ENCODE measurements around the gene AXIN1. TPM values are rescaled to one million over a fixed set of nuclear protein-coding genes. Genes with fewer than 3 reads are reported as not detected.
"Not testable (repeated sequence)": the region's sequence is repeated elsewhere in the genome, so short reads cannot be mapped to it uniquely, and the experiment has no call there.

AXIN1 gene
- polyA plus RNA-seq, 2 of the 4 experiments (the other 2 are of a cell fraction), result 8.7 to 19.3 TPM

GRCh38 chr16:336269-336668 lies 16.3 kb downstream of the AXIN1 start (continued):
- no peak for TF ChIP-seq MYC (IDR thresholded peaks at IDR 0.05; ENCODE audit: borderline replicate concordance, low read length)
- TF ChIP-seq USF2 (IDR thresholded peaks at IDR 0.05), result no peak

GRCh38 chr16:334861-335632 lies 17.5 kb downstream of the AXIN1 start:
- POLR2A ChIA-PET; ATAC-seq; H3K4me3 ChIP-seq; FAIRE-seq; H3K4me2 ChIP-seq; H3K9me3 ChIP-seq; H3K27ac ChIP-seq; DNase-seq (ENCODE audit: low read depth in 1 of 2, low spot score in 1 of 2): not testable (repeated sequence)
- CTCF ChIA-PET, result interaction anchor here (0.7 to 2.0 kb wide), 4 partner anchors 10 to 99 kb away, joined by 3 to 4 read pairs (median 4); no protein-coding TSS in a partner anchor
- peaks cover 14% of the 10 kb centered on the region for H3K4me1 ChIP-seq
- 85% methylated on average over 11 of the region's 11 CpGs for WGBS (ENCODE audit: missing lambda C conversion rate)

- FAIRE-seq; POLR2A ChIA-PET; H3K4me2 ChIP-seq; H3K4me3 ChIP-seq; H3K9me3 ChIP-seq; H3K4me1 ChIP-seq; DNase-seq (ENCODE audit: low read depth in 1 of 2, low spot score in 1 of 2); H3K27ac ChIP-seq; ATAC-seq: not testable (repeated sequence)
- WGBS (ENCODE audit: missing lambda C conversion rate), result 89% methylated on average over 4 of the region's 5 CpGs
- CTCF ChIA-PET, result interaction anchor here (2.0 kb wide), 1 partner anchor 11 kb away, joined by 4 read pairs; no protein-coding TSS in a partner anchor
Measured at GRCh38 chr16:334164-334832, 18.2 kb downstream of the AXIN1 start.

- 0 out of 6 replicates have a peak, but pooled peaks of 1 of the 2 experiments have one; percentile 27 for ATAC-seq
Measured at GRCh38 chr16:333406-334094, 19.0 kb downstream of the AXIN1 start.

GRCh38 chr16:331181-331814 lies 21.2 kb downstream of the AXIN1 start:
- ATAC-seq; POLR2A ChIA-PET; H3K4me3 ChIP-seq; H3K4me2 ChIP-seq; H3K9me3 ChIP-seq; DNase-seq (ENCODE audit: low read depth in 1 of 2, low spot score in 1 of 2); FAIRE-seq: not testable (repeated sequence)
- Histone ChIP-seq H3K4me1 (peaks cover 32% of the 10 kb centered on the region), H3K27ac (0 out of 6 replicates have a peak overlapping the region, but pooled peaks of 1 of the 2 experiments have one; percentile 6)
- CTCF ChIA-PET, result interaction anchor here (0.8 to 1.1 kb wide), 2 partner anchors 31 to 234 kb away, joined by 3 read pairs; no protein-coding TSS in a partner anchor
- 76% methylated on average over 6 of the region's 6 CpGs for WGBS (ENCODE audit: missing lambda C conversion rate)

More at GRCh38 chr16:333406-334094, 19.0 kb downstream of the AXIN1 start:
- ChIA-PET CTCF (no interaction called here), POLR2A (no interaction called here)
- no peak for DNase-seq (ENCODE audit: low read depth in 1 of 2, low spot score in 1 of 2)
- Histone ChIP-seq H3K4me1 (peaks cover 12% of the 10 kb centered on the region), H3K27ac (peak overlapping the region in 1 of 2 experiments; percentile 21; a peak in 1 of 6 replicates), H3K9me3 (no peaks in the 10 kb centered on the region), H3K4me3 (no peak overlapping the region), H3K4me2 (no peak overlapping the region)
- no peak for TF ChIP-seq GATA3 (IDR thresholded peaks at IDR 0.05; ENCODE audit: borderline replicate concordance)
- no peak for TF ChIP-seq ZC3H11A (IDR thresholded peaks at IDR 0.05)
- TF ChIP-seq EHMT2 (IDR thresholded peaks at IDR 0.05; ENCODE audit: low read depth), result no peak
- no peak for TF ChIP-seq MAX (IDR thresholded peaks at IDR 0.05)
- no peak for TF ChIP-seq ZFP36 (IDR thresholded peaks at IDR 0.05; ENCODE audit: borderline replicate concordance, partially characterized antibody)
- no peak for TF ChIP-seq ZNF302 (CRISPR knock-in tag; IDR thresholded peaks at IDR 0.05)
- no peak for TF ChIP-seq HOXB5 (CRISPR knock-in tag; IDR thresholded peaks at IDR 0.05)
- WGBS (ENCODE audit: missing lambda C conversion rate), result 79% methylated on average over 6 of the region's 6 CpGs
- no peak for FAIRE-seq
